ENCODE results near the gene LECT2. TPM values are rescaled to one million over a fixed set of nuclear protein-coding genes. Genes with fewer than 3 reads are reported as not detected.

LECT2 gene
- total RNA-seq, 1 experiment from 2014 or later: not detected

DNA sequence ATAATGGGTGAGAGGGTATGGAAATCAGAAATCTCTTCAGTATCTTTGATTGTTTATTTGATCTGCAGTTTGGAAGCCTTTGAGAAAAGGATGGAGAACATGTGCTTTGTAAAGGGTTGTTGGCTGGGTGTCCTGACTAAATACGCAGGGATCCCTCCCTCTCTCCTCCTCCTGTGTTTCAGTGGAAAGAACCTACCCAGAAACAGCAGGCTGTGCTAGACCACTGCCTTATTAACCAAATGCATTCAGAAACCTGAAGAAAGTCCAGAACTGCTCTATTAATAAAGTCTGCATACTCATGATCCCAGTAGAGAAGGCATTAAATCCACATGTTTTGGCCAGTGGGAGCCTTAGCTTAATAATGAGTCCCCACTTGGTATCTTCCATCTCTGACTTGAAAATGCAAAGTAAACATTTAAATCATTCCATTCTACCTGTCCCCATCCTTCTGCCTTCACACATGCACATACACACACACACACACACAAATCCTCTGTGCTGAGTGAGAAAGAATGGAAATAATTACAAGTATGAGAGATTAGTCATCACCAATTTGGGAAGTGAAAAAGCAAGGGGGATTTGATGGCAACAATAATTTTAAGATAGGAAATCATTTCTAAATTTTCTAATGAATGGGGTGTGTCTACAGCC, 10.0 kb upstream of the LECT2 start:
- H3K9me3 ChIP-seq (ENCODE audit: low read length): no peaks in the 10 kb centered on the region
- H4K20me1 ChIP-seq (ENCODE audit: low read length): no peaks in the 10 kb centered on the region
- POLR2A ChIA-PET (ENCODE audit: unreplicated experiment): no interaction called here
- H3F3A ChIP-seq (ENCODE audit: low read length, unreplicated experiment): no peaks in the 10 kb centered on the region
- no peaks in the 10 kb centered on the region for H3K79me2 ChIP-seq (ENCODE audit: low read length)
- CTCF ChIA-PET: no interaction called here
- ATAC-seq (no peak), DNase-seq (no peak)
- H3K36me3 ChIP-seq (ENCODE audit: low read depth, low read length): no peaks in the 10 kb centered on the region
- BruUV-seq (replicated peaks): no TSS peak
- H3K4me3 ChIP-seq (ENCODE audit: low read length): no peak overlapping the region
- H3K9ac ChIP-seq (ENCODE audit: low read length): no peak overlapping the region
- no peak overlapping the region for H3K27ac ChIP-seq (ENCODE audit: low read length)
- intact Hi-C loops (cut with micrococcal nuclease): no loop called here
- no peaks in the 10 kb centered on the region for H3K4me1 ChIP-seq (ENCODE audit: insufficient read depth, low read length)
- no peak overlapping the region for H2AFZ ChIP-seq (ENCODE audit: low read length)
- TF ChIP-seq EZH2 (IDR thresholded peaks at IDR 0.05; ENCODE audit: low read length, unreplicated experiment) (no peak), EZH2phosphoT487 (IDR thresholded peaks at IDR 0.05; ENCODE audit: borderline replicate concordance, low read length) (no peak)
- TF ChIP-seq, protein P1, sequence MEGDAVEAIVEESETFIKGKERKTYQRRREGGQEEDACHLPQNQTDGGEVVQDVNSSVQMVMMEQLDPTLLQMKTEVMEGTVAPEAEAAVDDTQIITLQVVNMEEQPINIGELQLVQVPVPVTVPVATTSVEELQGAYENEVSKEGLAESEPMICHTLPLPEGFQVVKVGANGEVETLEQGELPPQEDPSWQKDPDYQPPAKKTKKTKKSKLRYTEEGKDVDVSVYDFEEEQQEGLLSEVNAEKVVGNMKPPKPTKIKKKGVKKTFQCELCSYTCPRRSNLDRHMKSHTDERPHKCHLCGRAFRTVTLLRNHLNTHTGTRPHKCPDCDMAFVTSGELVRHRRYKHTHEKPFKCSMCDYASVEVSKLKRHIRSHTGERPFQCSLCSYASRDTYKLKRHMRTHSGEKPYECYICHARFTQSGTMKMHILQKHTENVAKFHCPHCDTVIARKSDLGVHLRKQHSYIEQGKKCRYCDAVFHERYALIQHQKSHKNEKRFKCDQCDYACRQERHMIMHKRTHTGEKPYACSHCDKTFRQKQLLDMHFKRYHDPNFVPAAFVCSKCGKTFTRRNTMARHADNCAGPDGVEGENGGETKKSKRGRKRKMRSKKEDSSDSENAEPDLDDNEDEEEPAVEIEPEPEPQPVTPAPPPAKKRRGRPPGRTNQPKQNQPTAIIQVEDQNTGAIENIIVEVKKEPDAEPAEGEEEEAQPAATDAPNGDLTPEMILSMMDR (conservative IDR thresholded peaks at IDR 0.05; ENCODE audit: low read depth, low read length): no peak
- H3K27me3 ChIP-seq (ENCODE audit: low read length): no peaks in the 10 kb centered on the region
- H3K4me2 ChIP-seq (ENCODE audit: low read length): no peak overlapping the region
- H3K9me2 ChIP-seq (replicated peaks; ENCODE audit: low read length): no peaks in the 10 kb centered on the region

DNA sequence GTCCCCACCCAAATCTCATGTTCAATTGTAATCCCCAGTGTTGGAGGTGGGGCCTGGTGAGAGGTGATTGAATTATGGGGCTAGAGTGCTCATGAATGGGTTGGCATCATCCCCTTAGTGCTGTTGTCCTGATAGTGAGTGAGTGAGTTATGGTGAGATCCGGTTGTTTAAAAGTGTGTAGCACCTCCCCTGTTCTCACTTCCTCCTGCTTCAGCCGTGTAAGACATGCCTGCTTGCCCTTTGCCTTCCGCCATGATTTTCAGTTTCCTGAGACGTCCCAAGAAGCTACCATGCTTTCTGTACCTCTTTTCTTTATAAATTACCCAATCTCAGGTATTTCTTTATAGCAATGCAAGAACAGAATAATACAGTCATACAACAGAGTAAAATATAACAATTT, 742 bp upstream of the LECT2 start:
- H3K9me3 ChIP-seq (ENCODE audit: low read length): no peaks in the 10 kb centered on the region
- no peak overlapping the region for H2AFZ ChIP-seq (ENCODE audit: low read length)
- DNase-seq (no peak), ATAC-seq (no peak)
- no peaks in the 10 kb centered on the region for H3K4me1 ChIP-seq (ENCODE audit: insufficient read depth, low read length)
- CTCF ChIA-PET: no interaction called here
- no peaks in the 10 kb centered on the region for H4K20me1 ChIP-seq (ENCODE audit: low read length)
- H3F3A ChIP-seq (ENCODE audit: low read length, unreplicated experiment): no peaks in the 10 kb centered on the region
- H3K79me2 ChIP-seq (ENCODE audit: low read length): no peaks in the 10 kb centered on the region
- no peaks in the 10 kb centered on the region for H3K27me3 ChIP-seq (ENCODE audit: low read length)
- H3K27ac ChIP-seq (ENCODE audit: low read length): no peak overlapping the region
- TF ChIP-seq EZH2phosphoT487 (IDR thresholded peaks at IDR 0.05; ENCODE audit: borderline replicate concordance, low read length) (no peak), EZH2 (IDR thresholded peaks at IDR 0.05; ENCODE audit: low read length, unreplicated experiment) (no peak)
- TF ChIP-seq, protein P1 (conservative IDR thresholded peaks at IDR 0.05; ENCODE audit: low read depth, low read length): no peak
- H3K36me3 ChIP-seq (ENCODE audit: low read depth, low read length): no peaks in the 10 kb centered on the region
- intact Hi-C loops (cut with micrococcal nuclease): no loop called here
- no peak overlapping the region for H3K4me2 ChIP-seq (ENCODE audit: low read length)
- H3K9ac ChIP-seq (ENCODE audit: low read length): no peak overlapping the region
- no peak overlapping the region for H3K4me3 ChIP-seq (ENCODE audit: low read length)
- H3K9me2 ChIP-seq (replicated peaks; ENCODE audit: low read length): no peaks in the 10 kb centered on the region
- no TSS peak for BruUV-seq (replicated peaks)
- POLR2A ChIA-PET (ENCODE audit: unreplicated experiment): no interaction called here

DNA sequence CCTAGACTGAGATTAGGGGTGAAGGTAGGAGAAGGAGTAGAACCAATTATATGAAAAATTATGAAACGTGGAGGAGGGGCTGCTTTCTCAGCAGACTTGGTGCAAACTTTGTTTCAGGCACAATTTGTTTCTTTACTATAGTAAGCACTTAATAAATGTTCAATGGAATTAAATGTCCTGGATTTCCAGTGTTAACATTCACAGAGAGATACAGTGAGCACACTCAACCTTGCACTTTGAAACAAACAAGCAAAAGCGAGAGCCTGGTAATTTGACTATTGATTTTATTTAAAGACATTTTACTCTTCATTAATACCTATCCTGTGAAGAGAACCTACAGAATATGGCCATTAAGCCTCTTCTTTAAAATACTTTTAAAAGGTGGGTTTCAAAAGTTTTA, 933 bp downstream of the LECT2 start:
- no peaks in the 10 kb centered on the region for H3K27me3 ChIP-seq (ENCODE audit: low read length)
- no peaks in the 10 kb centered on the region for H4K20me1 ChIP-seq (ENCODE audit: low read length)
- no peaks in the 10 kb centered on the region for H3K36me3 ChIP-seq (ENCODE audit: low read depth, low read length)
- H3K4me2 ChIP-seq (ENCODE audit: low read length): no peak overlapping the region
- no peaks in the 10 kb centered on the region for H3K9me2 ChIP-seq (replicated peaks; ENCODE audit: low read length)
- no peak for DNase-seq
- H3F3A ChIP-seq (ENCODE audit: low read length, unreplicated experiment): no peaks in the 10 kb centered on the region
- no peak overlapping the region for H3K4me3 ChIP-seq (ENCODE audit: low read length)
- no peak overlapping the region for H3K9ac ChIP-seq (ENCODE audit: low read length)
- ChIA-PET CTCF (no interaction called here), POLR2A (ENCODE audit: unreplicated experiment) (no interaction called here)
- H3K27ac ChIP-seq (ENCODE audit: low read length): no peak overlapping the region
- no peak overlapping the region for H2AFZ ChIP-seq (ENCODE audit: low read length)
- no peak for TF ChIP-seq EZH2phosphoT487 (IDR thresholded peaks at IDR 0.05; ENCODE audit: borderline replicate concordance, low read length)
- TF ChIP-seq, protein P1 (conservative IDR thresholded peaks at IDR 0.05; ENCODE audit: low read depth, low read length): no peak
- no peak for TF ChIP-seq EZH2 (IDR thresholded peaks at IDR 0.05; ENCODE audit: low read length, unreplicated experiment)
- intact Hi-C loops (cut with micrococcal nuclease): no loop called here
- no peaks in the 10 kb centered on the region for H3K79me2 ChIP-seq (ENCODE audit: low read length)
- H3K9me3 ChIP-seq (ENCODE audit: low read length): no peaks in the 10 kb centered on the region
- BruUV-seq (replicated peaks): no TSS peak
- no peaks in the 10 kb centered on the region for H3K4me1 ChIP-seq (ENCODE audit: insufficient read depth, low read length)
- ATAC-seq: no peak

All from PC-3 (cell line).